WERI-Rb-1 (cell line): ENCODE data around the gene SLC27A6.

ENCODE experiments used
- DNase-seq: peaks from one replicate; pipeline ENCODE4 v3.0.0-alpha.2; 2020
- H3K27ac ChIP-seq: fragments of 250-450 bp; sonication (Bioruptor Pico); 2 replicates; pipeline ENCODE4 v1.5.1; 2020; ENCODE audit warnings: mild to moderate bottlenecking, moderate library complexity
- H3K27me3 ChIP-seq: fragments of 250-450 bp; sonication (Bioruptor Pico); 2 replicates; pipeline ENCODE4 v1.5.1; 2021; ENCODE audit warnings: mild to moderate bottlenecking, low read depth, moderate library complexity; ENCODE audit not compliant: insufficient read depth, severe bottlenecking
- H3K36me3 ChIP-seq: fragments of 250-450 bp; sonication (Bioruptor Pico); 2 replicates; pipeline ENCODE4 v1.5.1; 2020; ENCODE audit warnings: mild to moderate bottlenecking, moderate library complexity
- H3K4me3 ChIP-seq: 2 replicates; pipeline ENCODE4 v1.5.1; 2011; ENCODE audit warnings: low read depth, mild to moderate bottlenecking, control low read depth, low read length
- H3K9me3 ChIP-seq: fragments of 250-450 bp; sonication (Bioruptor Pico); 2 replicates; pipeline ENCODE4 v1.5.1; 2021; ENCODE audit warnings: mild to moderate bottlenecking, moderate library complexity; ENCODE audit not compliant: severe bottlenecking
- CTCF ChIP-seq: IDR thresholded peaks from 2 replicates; pipeline ENCODE4 v1.5.1; 2011; ENCODE audit warnings: low read depth, mild to moderate bottlenecking, control low read depth, inconsistent platforms, low read length

Gene SLC27A6

DNA sequence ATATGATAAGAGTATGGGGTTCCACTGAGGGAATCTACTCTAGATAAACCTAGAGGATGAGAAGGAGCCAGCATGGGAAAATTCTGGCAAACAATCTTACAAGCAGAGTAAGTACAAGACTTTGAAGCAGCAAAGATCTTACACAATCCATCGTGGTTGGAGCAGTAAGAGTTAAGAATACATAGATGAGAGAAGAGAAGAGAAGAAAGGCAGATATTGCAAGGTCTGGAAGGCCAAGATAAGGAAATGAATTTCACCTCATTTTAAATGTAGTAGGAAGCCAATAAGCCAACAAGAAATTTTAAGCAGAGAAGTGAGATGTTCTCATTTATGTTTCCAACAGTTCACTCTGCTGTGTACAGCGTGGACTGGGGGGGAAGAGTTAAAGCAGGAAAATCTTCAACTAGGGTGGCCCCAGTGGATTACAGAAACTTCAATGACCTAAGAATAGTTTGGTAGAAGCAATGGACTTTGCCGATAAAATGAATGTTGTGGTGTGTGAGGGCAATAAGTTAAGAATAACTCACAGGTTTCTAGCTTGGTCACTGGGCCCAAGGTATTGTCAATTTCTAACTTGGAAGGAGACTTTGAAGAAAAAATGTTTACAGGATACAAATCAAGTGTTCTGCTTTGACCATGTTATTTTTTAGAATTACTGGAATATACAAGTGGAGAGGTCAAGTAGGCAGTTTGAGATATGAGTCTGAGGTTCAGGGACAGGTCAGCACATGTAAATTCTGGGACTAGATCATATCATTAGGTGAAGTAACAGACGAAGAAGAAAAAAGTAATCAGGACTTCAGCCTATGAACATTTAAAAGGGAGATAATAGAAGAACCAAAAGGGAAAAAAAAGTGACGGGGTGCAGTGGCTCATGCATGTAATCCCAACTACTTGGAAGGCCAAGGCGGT, 117.2 kb downstream of the SLC27A6 start:
- Histone ChIP-seq H3K27me3 (no peaks in the 10 kb centered on the region), H3K4me3 (no peak overlapping the region), H3K36me3 (no peaks in the 10 kb centered on the region), H3K27ac (no peak overlapping the region), H3K9me3 (no peaks in the 10 kb centered on the region)
- DNase-seq: no peak
- no peak for TF ChIP-seq CTCF
